H1 (cell line): Measurements from ENCODE around the gene COL6A6. TPM values are rescaled to one million over a fixed set of nuclear protein-coding genes. Genes with fewer than 3 reads are reported as not detected.

ENCODE experiments used
- EP300 ChIP-seq, 2 experiments: IDR thresholded peaks; 1 replicate in 1 of 2; 2 replicates in 1 of 2; pipeline ENCODE4 v1.6.1; 2011 to 2012; ENCODE audit warnings: low read depth in 2 of 2, low read length in 2 of 2, mild to moderate bottlenecking in 2 of 2, borderline replicate concordance in 1 of 2, inconsistent platforms in 1 of 2, moderate library complexity in 1 of 2
- JUND ChIP-seq: IDR thresholded peaks from 2 replicates; pipeline ENCODE4 v1.6.1; 2011; ENCODE audit warnings: mild to moderate bottlenecking, improper control_type of control experiment, low read length
- NRF1 ChIP-seq: IDR thresholded peaks from 2 replicates; pipeline ENCODE4 v1.6.1; 2011; ENCODE audit warnings: mild to moderate bottlenecking, low read depth, low read length, improper control_type of control experiment
- RXRA ChIP-seq: IDR thresholded peaks from 2 replicates; pipeline ENCODE4 v1.6.1; 2011; ENCODE audit warnings: low read depth, mild to moderate bottlenecking, low read length, moderate library complexity; ENCODE audit not compliant: insufficient read depth
- SIN3A ChIP-seq, 2 experiments: IDR thresholded peaks in 1 of 2; conservative IDR thresholded peaks in 1 of 2; 2 replicates each; pipeline ENCODE4 v1.6.1; 2011 to 2012; ENCODE audit warnings: low read length in 2 of 2, improper control_type of control experiment in 1 of 2, low read depth in 1 of 2, mild to moderate bottlenecking in 1 of 2
- SP4 ChIP-seq: IDR thresholded peaks from 2 replicates; pipeline ENCODE4 v1.6.1; 2012; ENCODE audit warnings: low read length, inconsistent platforms
- polyA plus RNA-seq, 7 experiments: library from polyadenylated mRNA; depleted of rRNA in 3 of 7; stranded (reverse) in 5 of 7; unstranded in 2 of 7; fragments of >200 nt in 5 of 7; fragments of 200-250 nt in 2 of 7; gene quantifications; 1 replicate in 5 of 7; 2 replicates in 1 of 7; 4 replicates in 1 of 7; pipeline versions ENCODE4 v1.2.1 to v1.2.3, GENCODE V29; 2011 to 2013; ENCODE audit warnings: missing spikeins in 2 of 7, mixed read lengths in 2 of 7
- total RNA-seq: library from RNA; stranded (reverse); fragmentation: NEBNext Ultra II Directional; extraction: Animal tissue kit (Norgen Biotek cat#: 25700); gene quantifications from 2 replicates; pipeline ENCODE4 v1.2.1, GENCODE V29; 2021
- TF ChIP-seq, protein P1 (sequence below): fragments of 300-600 bp; sonication (generic); IDR thresholded peaks from 2 replicates; pipeline ENCODE4 v1.7.1; 2012; ENCODE audit warnings: low read length, moderate library complexity, mild to moderate bottlenecking, inconsistent platforms; ENCODE audit not compliant: insufficient replicate concordance
- TF ChIP-seq, protein P2 (sequence below), 3 experiments: IDR thresholded peaks; 1 replicate in 2 of 3; 2 replicates in 1 of 3; pipeline versions ENCODE4 v1.5.1 to v1.6.1; 2011; ENCODE audit warnings: low read length in 3 of 3, mild to moderate bottlenecking in 3 of 3, inconsistent platforms in 2 of 3, low read depth in 1 of 3, moderate library complexity in 1 of 3; ENCODE audit not compliant: insufficient read depth in 1 of 3; ENCODE audit errors: control extremely low read depth in 1 of 3

Gene COL6A6
- total and polyA plus RNA-seq, 2 of the 8 experiments (the other 6 are each of a cell fraction or from before 2014, with no cell fraction given), result 0.02 to 0.09 TPM

DNA sequence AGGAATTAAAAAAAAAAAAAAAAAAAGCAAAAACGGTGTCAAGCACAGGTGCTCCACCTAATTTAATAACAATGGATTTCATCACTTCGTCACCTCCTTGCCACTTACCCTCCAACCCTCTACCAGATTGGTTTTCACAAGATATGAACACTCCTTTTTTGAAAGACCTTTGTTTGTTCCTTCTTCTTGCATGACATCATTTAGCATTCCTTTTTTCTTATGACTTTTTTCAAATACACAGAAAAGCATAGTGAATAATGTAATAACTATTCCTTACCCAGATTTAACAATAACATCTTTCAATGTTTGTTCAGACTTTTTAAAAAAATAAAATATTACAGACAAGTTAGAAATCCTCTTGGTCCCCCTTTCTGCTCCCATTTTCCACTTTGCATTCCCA lies 16.3 kb downstream of the COL6A6 start (continued):
- TF ChIP-seq, protein P1, sequence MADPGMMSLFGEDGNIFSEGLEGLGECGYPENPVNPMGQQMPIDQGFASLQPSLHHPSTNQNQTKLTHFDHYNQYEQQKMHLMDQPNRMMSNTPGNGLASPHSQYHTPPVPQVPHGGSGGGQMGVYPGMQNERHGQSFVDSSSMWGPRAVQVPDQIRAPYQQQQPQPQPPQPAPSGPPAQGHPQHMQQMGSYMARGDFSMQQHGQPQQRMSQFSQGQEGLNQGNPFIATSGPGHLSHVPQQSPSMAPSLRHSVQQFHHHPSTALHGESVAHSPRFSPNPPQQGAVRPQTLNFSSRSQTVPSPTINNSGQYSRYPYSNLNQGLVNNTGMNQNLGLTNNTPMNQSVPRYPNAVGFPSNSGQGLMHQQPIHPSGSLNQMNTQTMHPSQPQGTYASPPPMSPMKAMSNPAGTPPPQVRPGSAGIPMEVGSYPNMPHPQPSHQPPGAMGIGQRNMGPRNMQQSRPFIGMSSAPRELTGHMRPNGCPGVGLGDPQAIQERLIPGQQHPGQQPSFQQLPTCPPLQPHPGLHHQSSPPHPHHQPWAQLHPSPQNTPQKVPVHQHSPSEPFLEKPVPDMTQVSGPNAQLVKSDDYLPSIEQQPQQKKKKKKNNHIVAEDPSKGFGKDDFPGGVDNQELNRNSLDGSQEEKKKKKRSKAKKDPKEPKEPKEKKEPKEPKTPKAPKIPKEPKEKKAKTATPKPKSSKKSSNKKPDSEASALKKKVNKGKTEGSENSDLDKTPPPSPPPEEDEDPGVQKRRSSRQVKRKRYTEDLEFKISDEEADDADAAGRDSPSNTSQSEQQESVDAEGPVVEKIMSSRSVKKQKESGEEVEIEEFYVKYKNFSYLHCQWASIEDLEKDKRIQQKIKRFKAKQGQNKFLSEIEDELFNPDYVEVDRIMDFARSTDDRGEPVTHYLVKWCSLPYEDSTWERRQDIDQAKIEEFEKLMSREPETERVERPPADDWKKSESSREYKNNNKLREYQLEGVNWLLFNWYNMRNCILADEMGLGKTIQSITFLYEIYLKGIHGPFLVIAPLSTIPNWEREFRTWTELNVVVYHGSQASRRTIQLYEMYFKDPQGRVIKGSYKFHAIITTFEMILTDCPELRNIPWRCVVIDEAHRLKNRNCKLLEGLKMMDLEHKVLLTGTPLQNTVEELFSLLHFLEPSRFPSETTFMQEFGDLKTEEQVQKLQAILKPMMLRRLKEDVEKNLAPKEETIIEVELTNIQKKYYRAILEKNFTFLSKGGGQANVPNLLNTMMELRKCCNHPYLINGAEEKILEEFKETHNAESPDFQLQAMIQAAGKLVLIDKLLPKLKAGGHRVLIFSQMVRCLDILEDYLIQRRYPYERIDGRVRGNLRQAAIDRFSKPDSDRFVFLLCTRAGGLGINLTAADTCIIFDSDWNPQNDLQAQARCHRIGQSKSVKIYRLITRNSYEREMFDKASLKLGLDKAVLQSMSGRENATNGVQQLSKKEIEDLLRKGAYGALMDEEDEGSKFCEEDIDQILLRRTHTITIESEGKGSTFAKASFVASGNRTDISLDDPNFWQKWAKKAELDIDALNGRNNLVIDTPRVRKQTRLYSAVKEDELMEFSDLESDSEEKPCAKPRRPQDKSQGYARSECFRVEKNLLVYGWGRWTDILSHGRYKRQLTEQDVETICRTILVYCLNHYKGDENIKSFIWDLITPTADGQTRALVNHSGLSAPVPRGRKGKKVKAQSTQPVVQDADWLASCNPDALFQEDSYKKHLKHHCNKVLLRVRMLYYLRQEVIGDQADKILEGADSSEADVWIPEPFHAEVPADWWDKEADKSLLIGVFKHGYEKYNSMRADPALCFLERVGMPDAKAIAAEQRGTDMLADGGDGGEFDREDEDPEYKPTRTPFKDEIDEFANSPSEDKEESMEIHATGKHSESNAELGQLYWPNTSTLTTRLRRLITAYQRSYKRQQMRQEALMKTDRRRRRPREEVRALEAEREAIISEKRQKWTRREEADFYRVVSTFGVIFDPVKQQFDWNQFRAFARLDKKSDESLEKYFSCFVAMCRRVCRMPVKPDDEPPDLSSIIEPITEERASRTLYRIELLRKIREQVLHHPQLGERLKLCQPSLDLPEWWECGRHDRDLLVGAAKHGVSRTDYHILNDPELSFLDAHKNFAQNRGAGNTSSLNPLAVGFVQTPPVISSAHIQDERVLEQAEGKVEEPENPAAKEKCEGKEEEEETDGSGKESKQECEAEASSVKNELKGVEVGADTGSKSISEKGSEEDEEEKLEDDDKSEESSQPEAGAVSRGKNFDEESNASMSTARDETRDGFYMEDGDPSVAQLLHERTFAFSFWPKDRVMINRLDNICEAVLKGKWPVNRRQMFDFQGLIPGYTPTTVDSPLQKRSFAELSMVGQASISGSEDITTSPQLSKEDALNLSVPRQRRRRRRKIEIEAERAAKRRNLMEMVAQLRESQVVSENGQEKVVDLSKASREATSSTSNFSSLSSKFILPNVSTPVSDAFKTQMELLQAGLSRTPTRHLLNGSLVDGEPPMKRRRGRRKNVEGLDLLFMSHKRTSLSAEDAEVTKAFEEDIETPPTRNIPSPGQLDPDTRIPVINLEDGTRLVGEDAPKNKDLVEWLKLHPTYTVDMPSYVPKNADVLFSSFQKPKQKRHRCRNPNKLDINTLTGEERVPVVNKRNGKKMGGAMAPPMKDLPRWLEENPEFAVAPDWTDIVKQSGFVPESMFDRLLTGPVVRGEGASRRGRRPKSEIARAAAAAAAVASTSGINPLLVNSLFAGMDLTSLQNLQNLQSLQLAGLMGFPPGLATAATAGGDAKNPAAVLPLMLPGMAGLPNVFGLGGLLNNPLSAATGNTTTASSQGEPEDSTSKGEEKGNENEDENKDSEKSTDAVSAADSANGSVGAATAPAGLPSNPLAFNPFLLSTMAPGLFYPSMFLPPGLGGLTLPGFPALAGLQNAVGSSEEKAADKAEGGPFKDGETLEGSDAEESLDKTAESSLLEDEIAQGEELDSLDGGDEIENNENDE, result no peak
- TF ChIP-seq, protein P2, sequence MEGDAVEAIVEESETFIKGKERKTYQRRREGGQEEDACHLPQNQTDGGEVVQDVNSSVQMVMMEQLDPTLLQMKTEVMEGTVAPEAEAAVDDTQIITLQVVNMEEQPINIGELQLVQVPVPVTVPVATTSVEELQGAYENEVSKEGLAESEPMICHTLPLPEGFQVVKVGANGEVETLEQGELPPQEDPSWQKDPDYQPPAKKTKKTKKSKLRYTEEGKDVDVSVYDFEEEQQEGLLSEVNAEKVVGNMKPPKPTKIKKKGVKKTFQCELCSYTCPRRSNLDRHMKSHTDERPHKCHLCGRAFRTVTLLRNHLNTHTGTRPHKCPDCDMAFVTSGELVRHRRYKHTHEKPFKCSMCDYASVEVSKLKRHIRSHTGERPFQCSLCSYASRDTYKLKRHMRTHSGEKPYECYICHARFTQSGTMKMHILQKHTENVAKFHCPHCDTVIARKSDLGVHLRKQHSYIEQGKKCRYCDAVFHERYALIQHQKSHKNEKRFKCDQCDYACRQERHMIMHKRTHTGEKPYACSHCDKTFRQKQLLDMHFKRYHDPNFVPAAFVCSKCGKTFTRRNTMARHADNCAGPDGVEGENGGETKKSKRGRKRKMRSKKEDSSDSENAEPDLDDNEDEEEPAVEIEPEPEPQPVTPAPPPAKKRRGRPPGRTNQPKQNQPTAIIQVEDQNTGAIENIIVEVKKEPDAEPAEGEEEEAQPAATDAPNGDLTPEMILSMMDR (IDR thresholded peaks at IDR 0.05; ENCODE audit: control extremely low read depth in 1 of 3, insufficient read depth in 1 of 3, low read depth in 1 of 3, low read length in 3 of 3), result no peak
- TF ChIP-seq JUND, result no peak
- no peak for TF ChIP-seq SP4
- no peak for TF ChIP-seq EP300 (IDR thresholded peaks at IDR 0.05; ENCODE audit: borderline replicate concordance in 1 of 2, low read depth in 2 of 2, low read length in 2 of 2)
- no peak for TF ChIP-seq SIN3A (conservative IDR thresholded peaks at IDR 0.05 in 1 of 2, IDR thresholded peaks at IDR 0.05 in 1 of 2; ENCODE audit: low read depth in 1 of 2, low read length in 2 of 2)
- no peak for TF ChIP-seq NRF1
- TF ChIP-seq RXRA, result no peak
